Spinal cord (tissue), 10 donors: Measurements from ENCODE around the gene ABCG1. TPM values are rescaled to one million over a fixed set of nuclear protein-coding genes. Genes with fewer than 3 reads are reported as not detected.
A peak's percentile ranks its signal among the peaks of the same experiment; 100 is the strongest.

Experiments used
- DNase-seq, 6 donors: peaks; one replicate each; pipeline versions ENCODE4 v3.0.0 to v3.0.0-alpha.2; 2013 to 2015; ENCODE audit warnings: low spot score in 6 of 6, low read depth in 4 of 6
- H3K27ac ChIP-seq: one replicate; pipeline ENCODE4 v1.5.1; 2013; ENCODE audit warnings: low read depth, low read length, control low read depth
- H3K27me3 ChIP-seq: one replicate; pipeline ENCODE4 v1.6.1; 2013; ENCODE audit warnings: low read length; ENCODE audit not compliant: control insufficient read depth, insufficient read depth
- H3K36me3 ChIP-seq: one replicate; pipeline ENCODE4 v1.6.1; 2013; ENCODE audit warnings: low read length; ENCODE audit not compliant: control insufficient read depth, insufficient read depth
- H3K4me1 ChIP-seq: one replicate; pipeline ENCODE4 v1.6.1; 2013; ENCODE audit warnings: low read length; ENCODE audit not compliant: control insufficient read depth, insufficient read depth
- H3K4me3 ChIP-seq: one replicate; pipeline ENCODE4 v1.5.1; 2013; ENCODE audit warnings: low read depth, low read length, control low read depth
- H3K9me3 ChIP-seq: one replicate; pipeline ENCODE4 v1.6.1; 2013; ENCODE audit warnings: low read length; ENCODE audit not compliant: control insufficient read depth, insufficient read depth
- WGBS: methylation state at CpG from one replicate; pipeline ENCODE4 v1.1.5; 2013; ENCODE audit warnings: missing lambda C conversion rate; ENCODE audit not compliant: insufficient coverage; 5-methylcytosine and 5-hydroxymethylcytosine counted together
- polyA plus RNA-seq, 2 donors: library from polyadenylated mRNA; unstranded; fragments of 120-200 nt; gene quantifications; one replicate each; pipeline ENCODE4 v1.2.1, GENCODE V29; 2013; ENCODE audit not compliant: insufficient read length in 2 of 2
- total RNA-seq, 2 donors: library from RNA; depleted of rRNA in 1 of 2; stranded (reverse); fragments of 120-200 nt in 1 of 2; fragments of >200 nt in 1 of 2; gene quantifications; one replicate each; pipeline versions ENCODE4 v1.2.3 to v1.2.4, GENCODE V29; 2013 to 2014
- donor health status: healthy.

Gene ABCG1
- total and polyA plus RNA-seq, 4 donors, result 16.0 to 23.4 (median 19.3) TPM

DNA sequence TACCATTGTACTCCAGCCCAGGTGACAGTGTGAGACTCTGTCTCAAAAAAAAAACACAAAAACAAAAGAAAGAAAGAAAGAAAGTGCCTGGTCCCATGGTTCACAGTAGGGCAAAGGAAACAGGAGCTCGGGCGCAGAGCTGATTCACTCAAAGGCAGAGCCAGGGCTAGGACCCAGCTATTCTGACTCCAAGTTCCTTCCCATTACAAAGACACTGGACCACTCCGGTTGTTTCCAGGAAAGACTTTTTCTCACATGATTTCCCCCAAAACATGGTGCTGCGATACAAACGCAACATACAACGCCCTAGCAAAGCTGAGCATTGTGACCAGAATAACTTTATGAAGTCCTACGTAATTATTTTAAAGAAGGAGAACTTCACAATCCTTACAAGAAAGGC, 10.7 kb downstream of the ABCG1 start:
- peaks cover 6% of the 10 kb centered on the region for H3K36me3 ChIP-seq
- peaks cover 45% of the 10 kb centered on the region for H3K4me1 ChIP-seq
- no peak overlapping the region for H3K4me3 ChIP-seq
- no peaks in the 10 kb centered on the region for H3K27me3 ChIP-seq
- no peak for DNase-seq
- WGBS, result 74% methylated on average over 5 of the region's 7 CpGs
- H3K27ac ChIP-seq, result no peak overlapping the region
- no peaks in the 10 kb centered on the region for H3K9me3 ChIP-seq

DNA sequence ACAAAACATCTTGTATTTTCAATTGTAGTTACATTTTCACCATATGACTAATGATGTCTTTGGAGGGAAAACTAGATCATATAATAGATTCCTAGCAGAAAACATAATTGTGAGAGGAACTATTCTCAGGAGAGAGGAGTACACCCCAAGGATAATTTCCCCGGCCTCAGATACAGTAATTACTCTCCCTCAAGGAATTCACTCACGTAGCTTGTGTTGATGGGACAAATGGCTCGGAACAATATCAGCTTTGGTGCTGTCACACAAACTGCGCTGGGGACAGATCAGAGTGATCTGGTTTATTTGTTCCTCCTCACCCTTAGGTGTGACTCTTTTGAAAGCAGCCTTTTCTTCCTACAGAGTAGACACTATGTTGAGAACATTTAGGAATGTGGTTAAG, 11.2 kb downstream of the ABCG1 start:
- DNase-seq, result peak in 1 of 6 donors; percentile 53
- H3K27ac ChIP-seq, result no peak overlapping the region
- peaks cover 49% of the 10 kb centered on the region for H3K4me1 ChIP-seq

DNA sequence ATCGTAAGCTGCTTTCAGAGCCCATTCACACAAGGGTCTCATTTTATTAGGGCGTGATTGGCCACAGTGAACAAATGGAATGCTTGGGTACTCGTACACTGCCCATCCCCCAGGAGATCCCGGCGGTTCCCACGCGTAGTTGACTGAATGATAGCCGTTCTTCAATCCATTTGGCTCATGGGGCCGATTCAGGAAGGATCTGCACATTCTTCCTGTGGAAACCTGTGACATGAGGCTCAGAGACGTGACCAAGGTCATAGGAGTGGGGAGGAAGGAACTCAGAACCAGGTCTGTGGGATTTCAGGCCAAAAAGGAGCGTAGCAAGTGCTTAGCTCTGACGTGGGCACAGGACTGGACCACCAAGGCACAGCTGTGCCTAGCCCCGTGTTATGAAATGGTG, 11.7 kb downstream of the ABCG1 start:
- H3K9me3 ChIP-seq, result no peaks in the 10 kb centered on the region
- peaks cover 53% of the 10 kb centered on the region for H3K4me1 ChIP-seq
- no peak for DNase-seq
- 73% methylated on average over 13 of the region's 13 CpGs for WGBS
- no peak overlapping the region for H3K4me3 ChIP-seq
- H3K27me3 ChIP-seq, result no peaks in the 10 kb centered on the region
- peaks cover 6% of the 10 kb centered on the region for H3K36me3 ChIP-seq
- H3K27ac ChIP-seq, result no peak overlapping the region

More for the DNA sequence above, 11.2 kb downstream of the ABCG1 start:
- Histone ChIP-seq H3K9me3 (no peaks in the 10 kb centered on the region), H3K4me3 (no peak overlapping the region), H3K27me3 (no peaks in the 10 kb centered on the region), H3K36me3 (peaks cover 6% of the 10 kb centered on the region)
- whole genome bisulfite sequencing, result no CpG with 5 or more reads among the region's 4 CpGs

DNA sequence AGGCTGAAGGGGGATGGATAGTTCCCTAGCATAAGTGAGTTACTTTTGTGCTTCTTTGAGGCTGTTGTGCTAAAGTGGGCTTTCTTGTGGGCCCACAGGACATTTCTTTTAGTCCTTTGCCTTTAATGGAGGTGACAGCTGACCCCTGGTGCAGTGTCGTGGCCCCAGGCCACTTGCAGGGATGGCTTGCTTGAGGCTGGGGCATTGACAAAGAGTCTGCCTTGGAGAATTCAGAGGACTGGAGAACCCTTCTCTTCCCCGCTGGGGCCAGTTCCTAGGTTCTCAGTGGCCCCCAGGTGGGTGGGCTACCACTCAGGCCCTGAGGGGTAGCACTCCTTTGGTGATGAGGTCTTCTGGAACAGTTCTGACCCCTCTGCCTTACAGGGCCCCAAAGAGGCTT, 12.8 kb downstream of the ABCG1 start:
- H3K27ac ChIP-seq, result no peak overlapping the region
- H3K9me3 ChIP-seq, result no peaks in the 10 kb centered on the region
- H3K4me3 ChIP-seq, result no peak overlapping the region
- H3K36me3 ChIP-seq, result peaks cover 6% of the 10 kb centered on the region
- no peak for DNase-seq
- 91% methylated on average over 2 of the region's 2 CpGs for WGBS
- H3K4me1 ChIP-seq, result peaks cover 60% of the 10 kb centered on the region
- no peaks in the 10 kb centered on the region for H3K27me3 ChIP-seq

DNA sequence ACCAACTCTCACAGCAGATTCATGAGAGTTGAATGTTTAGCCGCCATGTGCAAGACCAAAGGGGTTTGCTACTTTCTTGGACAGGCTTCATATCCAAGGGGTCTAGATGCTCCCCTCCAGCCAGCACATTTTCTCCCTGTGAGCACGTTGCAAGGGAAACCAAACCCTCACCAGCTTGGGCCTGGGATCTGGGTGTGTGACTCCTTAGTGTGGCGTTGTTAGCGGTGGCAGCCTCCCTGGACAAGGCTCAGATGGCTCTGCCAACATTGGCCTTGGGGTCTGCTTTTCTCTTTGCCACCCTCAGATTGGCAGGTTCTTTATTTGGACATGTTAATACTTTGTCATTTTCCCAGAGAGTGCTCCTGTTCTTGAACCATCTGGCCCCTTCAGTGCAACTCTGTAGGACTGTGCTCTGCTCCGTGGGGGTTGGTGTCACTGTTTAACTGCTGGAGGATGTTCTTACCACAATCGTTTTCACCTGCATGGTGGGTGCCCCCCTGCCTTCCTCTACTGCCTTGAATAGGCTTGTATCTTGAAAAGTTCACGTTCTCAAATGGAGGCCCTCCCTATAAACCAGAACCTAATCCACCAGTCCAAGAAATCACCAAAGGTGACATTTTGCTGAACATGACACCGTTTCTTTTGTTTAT, 13.4 kb downstream of the ABCG1 start:
- 82% methylated on average over 6 of the region's 8 CpGs for WGBS
- no peaks in the 10 kb centered on the region for H3K27me3 ChIP-seq
- peaks cover 6% of the 10 kb centered on the region for H3K36me3 ChIP-seq
- H3K9me3 ChIP-seq, result no peaks in the 10 kb centered on the region
- DNase-seq, result no peak
- H3K4me1 ChIP-seq, result peaks cover 62% of the 10 kb centered on the region
- H3K27ac ChIP-seq, result no peak overlapping the region
- H3K4me3 ChIP-seq, result no peak overlapping the region

DNA sequence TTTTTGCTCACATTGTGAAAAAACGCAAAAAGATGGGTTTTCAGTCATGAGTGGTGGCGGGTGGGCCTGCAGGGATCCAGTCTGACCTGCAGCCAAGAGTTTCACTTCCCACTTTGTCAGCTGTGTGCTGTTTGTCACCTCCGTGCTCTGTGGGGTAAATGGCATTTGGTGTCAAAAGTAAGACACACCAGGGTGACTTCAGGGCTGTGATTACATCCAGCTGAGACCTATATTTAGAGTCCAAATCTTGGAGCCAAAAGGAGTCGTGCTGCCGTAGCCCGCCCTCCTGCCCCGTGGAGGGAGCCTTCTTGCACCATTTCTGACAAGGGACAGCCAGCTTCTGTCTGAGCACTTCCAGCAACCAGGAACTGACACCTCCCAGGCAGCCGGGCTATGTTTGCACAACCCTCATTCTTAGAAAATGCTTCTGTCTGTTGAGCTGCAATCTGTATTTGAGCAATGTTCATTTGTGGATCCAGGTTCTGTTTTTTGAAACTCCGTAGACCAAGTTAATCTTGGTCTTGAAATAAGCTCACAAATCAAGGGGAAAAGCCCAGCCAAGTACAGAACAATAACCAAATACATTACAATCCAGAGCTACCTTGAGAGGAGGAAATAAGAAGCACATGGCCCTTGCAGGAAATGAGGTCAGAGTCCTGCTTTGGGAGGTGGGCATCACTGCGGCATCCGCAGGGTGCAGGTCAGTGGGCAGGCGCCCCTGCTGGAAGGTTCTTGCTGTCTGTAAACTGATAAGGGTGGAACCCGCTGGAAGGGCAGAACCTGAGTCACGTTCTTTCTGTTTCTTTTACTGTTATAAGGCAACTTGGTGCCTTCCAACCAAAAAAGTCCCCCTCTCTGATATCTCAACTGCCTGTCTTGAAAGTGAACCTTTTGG, 14.4 kb downstream of the ABCG1 start:
- H3K4me3 ChIP-seq, result no peak overlapping the region
- WGBS, result 55% methylated on average over 11 of the region's 14 CpGs
- DNase-seq, result peak in 2 of 6 donors; percentile 25 to 57
- no peaks in the 10 kb centered on the region for H3K9me3 ChIP-seq
- H3K27me3 ChIP-seq, result no peaks in the 10 kb centered on the region
- H3K27ac ChIP-seq, result peak overlapping the region; percentile 44
- peaks cover 63% of the 10 kb centered on the region for H3K4me1 ChIP-seq
- peaks cover 2% of the 10 kb centered on the region for H3K36me3 ChIP-seq

DNA sequence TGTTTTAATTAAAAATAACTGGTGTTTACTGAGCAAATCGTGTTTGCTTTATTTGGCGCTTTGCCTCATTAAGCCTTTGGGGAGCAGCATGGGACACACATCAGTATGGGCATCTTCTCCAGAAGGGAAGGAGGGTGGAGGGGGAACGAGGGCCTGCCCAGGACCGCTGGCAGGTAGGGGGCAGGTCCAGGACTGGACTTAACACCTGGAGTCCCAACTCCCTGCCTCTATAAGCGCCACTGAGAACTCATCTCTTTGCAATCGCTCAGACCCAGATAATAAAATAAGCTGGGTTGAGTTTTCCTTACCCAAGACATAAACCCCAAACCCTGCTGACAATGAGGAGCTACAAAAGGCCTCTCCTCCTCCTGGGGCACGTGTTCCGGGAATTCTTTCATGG, 15.1 kb downstream of the ABCG1 start:
- Histone ChIP-seq H3K36me3 (peaks cover 2% of the 10 kb centered on the region), H3K4me3 (no peak overlapping the region), H3K4me1 (peaks cover 60% of the 10 kb centered on the region), H3K27me3 (no peaks in the 10 kb centered on the region), H3K9me3 (no peaks in the 10 kb centered on the region), H3K27ac (peak overlapping the region; percentile 44)
- WGBS, result 54% methylated on average over 7 of the region's 8 CpGs
- peak in 1 of 6 donors; percentile 75 for DNase-seq

DNA sequence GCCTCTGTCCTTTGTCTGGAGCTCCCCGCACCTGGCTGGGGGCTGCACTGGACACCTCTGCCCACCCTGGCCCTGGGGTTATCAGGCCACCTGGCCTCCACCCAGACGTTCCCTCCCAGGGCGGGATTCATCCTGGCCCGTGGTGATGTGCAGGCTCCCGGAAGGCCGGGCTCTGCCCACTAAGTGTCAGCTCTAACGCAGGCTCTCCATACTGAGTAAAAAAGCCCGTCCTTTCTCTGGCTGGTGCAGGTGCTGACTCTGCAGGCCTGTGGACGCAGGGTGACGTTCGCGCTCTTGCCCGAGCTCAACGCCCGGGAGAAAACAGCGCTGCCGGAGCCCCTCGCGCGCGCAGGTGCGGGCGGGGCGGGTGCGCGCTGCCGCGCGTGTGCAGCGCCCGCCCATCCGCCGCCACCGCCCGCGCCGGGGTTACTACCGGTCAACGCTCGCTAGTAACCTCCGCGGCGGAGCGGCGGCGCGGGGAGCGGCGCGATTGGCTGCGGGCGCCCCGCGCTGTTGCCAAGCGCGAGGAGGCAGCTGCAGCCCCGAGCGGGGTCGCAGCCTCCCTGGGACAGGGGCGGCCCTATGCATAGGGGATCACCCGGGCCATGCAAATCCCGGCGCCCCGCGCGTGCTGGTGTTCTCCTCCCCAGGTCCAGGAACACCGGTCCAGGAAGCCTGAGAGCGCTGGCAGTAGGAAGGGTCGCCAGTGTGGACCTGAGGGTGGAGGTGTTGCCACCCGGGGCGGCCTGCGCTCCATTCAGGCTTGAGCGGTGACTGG, 15.7 kb downstream of the ABCG1 start:
- no peaks in the 10 kb centered on the region for H3K27me3 ChIP-seq
- peaks cover 60% of the 10 kb centered on the region for H3K4me1 ChIP-seq
- peak in 3 of 6 donors; percentile 64 to 92 (median 91) for DNase-seq
- no peaks in the 10 kb centered on the region for H3K9me3 ChIP-seq
- WGBS, result 2% methylated on average over 73 of the region's 73 CpGs
- peak overlapping the region; percentile 74 for H3K27ac ChIP-seq
- peaks cover 2% of the 10 kb centered on the region for H3K36me3 ChIP-seq
- peak overlapping the region; percentile 28 for H3K4me3 ChIP-seq

DNA sequence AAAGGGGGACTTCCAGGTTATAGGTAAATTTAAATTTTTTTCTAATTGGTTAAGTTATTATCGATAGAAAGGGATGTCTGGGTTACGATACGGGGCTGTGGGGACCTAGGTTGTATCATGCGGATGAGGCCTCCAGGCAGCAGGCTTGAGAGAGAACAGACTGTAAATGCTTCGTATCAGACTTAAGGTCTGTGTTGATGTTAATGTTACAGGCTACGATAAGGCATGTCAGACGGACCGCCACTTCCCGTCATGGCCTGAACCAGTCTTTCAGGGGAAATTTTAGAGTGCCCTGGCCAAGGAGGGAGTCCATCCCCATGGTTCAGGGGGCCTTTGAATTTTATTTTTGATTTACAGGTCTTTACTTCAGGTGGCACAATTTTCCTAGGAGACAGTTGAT, 16.7 kb downstream of the ABCG1 start:
- no peaks in the 10 kb centered on the region for H3K27me3 ChIP-seq
- H3K9me3 ChIP-seq, result no peaks in the 10 kb centered on the region
- H3K27ac ChIP-seq, result no peak overlapping the region
- peaks cover 59% of the 10 kb centered on the region for H3K4me1 ChIP-seq
- H3K36me3 ChIP-seq, result peaks cover 2% of the 10 kb centered on the region
- WGBS, result 69% methylated on average over 9 of the region's 9 CpGs
- DNase-seq, result peak in 1 of 6 donors; percentile 48
- H3K4me3 ChIP-seq, result no peak overlapping the region
